ENCODE measurements around the gene TXNDC2. TPM values are rescaled to one million over a fixed set of nuclear protein-coding genes. Genes with fewer than 3 reads are reported as not detected.

TXNDC2 gene
- total and polyA plus RNA-seq, 9 of the 15 experiments (the other 6 are each of a cell fraction or from before 2014, with no cell fraction given) = 1.2 to 4.9 (median 2.3) TPM

- TF ChIP-seq, protein P1, sequence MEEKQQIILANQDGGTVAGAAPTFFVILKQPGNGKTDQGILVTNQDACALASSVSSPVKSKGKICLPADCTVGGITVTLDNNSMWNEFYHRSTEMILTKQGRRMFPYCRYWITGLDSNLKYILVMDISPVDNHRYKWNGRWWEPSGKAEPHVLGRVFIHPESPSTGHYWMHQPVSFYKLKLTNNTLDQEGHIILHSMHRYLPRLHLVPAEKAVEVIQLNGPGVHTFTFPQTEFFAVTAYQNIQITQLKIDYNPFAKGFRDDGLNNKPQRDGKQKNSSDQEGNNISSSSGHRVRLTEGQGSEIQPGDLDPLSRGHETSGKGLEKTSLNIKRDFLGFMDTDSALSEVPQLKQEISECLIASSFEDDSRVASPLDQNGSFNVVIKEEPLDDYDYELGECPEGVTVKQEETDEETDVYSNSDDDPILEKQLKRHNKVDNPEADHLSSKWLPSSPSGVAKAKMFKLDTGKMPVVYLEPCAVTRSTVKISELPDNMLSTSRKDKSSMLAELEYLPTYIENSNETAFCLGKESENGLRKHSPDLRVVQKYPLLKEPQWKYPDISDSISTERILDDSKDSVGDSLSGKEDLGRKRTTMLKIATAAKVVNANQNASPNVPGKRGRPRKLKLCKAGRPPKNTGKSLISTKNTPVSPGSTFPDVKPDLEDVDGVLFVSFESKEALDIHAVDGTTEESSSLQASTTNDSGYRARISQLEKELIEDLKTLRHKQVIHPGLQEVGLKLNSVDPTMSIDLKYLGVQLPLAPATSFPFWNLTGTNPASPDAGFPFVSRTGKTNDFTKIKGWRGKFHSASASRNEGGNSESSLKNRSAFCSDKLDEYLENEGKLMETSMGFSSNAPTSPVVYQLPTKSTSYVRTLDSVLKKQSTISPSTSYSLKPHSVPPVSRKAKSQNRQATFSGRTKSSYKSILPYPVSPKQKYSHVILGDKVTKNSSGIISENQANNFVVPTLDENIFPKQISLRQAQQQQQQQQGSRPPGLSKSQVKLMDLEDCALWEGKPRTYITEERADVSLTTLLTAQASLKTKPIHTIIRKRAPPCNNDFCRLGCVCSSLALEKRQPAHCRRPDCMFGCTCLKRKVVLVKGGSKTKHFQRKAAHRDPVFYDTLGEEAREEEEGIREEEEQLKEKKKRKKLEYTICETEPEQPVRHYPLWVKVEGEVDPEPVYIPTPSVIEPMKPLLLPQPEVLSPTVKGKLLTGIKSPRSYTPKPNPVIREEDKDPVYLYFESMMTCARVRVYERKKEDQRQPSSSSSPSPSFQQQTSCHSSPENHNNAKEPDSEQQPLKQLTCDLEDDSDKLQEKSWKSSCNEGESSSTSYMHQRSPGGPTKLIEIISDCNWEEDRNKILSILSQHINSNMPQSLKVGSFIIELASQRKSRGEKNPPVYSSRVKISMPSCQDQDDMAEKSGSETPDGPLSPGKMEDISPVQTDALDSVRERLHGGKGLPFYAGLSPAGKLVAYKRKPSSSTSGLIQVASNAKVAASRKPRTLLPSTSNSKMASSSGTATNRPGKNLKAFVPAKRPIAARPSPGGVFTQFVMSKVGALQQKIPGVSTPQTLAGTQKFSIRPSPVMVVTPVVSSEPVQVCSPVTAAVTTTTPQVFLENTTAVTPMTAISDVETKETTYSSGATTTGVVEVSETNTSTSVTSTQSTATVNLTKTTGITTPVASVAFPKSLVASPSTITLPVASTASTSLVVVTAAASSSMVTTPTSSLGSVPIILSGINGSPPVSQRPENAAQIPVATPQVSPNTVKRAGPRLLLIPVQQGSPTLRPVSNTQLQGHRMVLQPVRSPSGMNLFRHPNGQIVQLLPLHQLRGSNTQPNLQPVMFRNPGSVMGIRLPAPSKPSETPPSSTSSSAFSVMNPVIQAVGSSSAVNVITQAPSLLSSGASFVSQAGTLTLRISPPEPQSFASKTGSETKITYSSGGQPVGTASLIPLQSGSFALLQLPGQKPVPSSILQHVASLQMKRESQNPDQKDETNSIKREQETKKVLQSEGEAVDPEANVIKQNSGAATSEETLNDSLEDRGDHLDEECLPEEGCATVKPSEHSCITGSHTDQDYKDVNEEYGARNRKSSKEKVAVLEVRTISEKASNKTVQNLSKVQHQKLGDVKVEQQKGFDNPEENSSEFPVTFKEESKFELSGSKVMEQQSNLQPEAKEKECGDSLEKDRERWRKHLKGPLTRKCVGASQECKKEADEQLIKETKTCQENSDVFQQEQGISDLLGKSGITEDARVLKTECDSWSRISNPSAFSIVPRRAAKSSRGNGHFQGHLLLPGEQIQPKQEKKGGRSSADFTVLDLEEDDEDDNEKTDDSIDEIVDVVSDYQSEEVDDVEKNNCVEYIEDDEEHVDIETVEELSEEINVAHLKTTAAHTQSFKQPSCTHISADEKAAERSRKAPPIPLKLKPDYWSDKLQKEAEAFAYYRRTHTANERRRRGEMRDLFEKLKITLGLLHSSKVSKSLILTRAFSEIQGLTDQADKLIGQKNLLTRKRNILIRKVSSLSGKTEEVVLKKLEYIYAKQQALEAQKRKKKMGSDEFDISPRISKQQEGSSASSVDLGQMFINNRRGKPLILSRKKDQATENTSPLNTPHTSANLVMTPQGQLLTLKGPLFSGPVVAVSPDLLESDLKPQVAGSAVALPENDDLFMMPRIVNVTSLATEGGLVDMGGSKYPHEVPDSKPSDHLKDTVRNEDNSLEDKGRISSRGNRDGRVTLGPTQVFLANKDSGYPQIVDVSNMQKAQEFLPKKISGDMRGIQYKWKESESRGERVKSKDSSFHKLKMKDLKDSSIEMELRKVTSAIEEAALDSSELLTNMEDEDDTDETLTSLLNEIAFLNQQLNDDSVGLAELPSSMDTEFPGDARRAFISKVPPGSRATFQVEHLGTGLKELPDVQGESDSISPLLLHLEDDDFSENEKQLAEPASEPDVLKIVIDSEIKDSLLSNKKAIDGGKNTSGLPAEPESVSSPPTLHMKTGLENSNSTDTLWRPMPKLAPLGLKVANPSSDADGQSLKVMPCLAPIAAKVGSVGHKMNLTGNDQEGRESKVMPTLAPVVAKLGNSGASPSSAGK (IDR thresholded peaks at IDR 0.05) = no peak
- TF ChIP-seq TRIM28 (IDR thresholded peaks at IDR 0.05) = 0 out of 2 replicates have a peak, but pooled peaks have one; percentile 19
- no peak for TF ChIP-seq THAP7 (CRISPR knock-in tag; IDR thresholded peaks at IDR 0.05)
- TF ChIP-seq TRIM24 (IDR thresholded peaks at IDR 0.05) = peak; percentile 31 to 69; a peak in 3 of 4 replicates
- no peak for TF ChIP-seq ILF3 (IDR thresholded peaks at IDR 0.05; ENCODE audit: borderline replicate concordance)
- no peak for TF ChIP-seq NBN (IDR thresholded peaks at IDR 0.05; ENCODE audit: low read depth)
- TF ChIP-seq CEBPZ (IDR thresholded peaks at IDR 0.05; ENCODE audit: borderline replicate concordance, low read depth, low read length) = no peak
- peak; percentile 53 for TF ChIP-seq TEAD4 (IDR thresholded peaks at IDR 0.05; ENCODE audit: low read length)
- no peak for TF ChIP-seq TEAD4 (CRISPR knock-in tag; IDR thresholded peaks at IDR 0.05; ENCODE audit: borderline replicate concordance)
- no peak for TF ChIP-seq ZNF324 (CRISPR knock-in tag; IDR thresholded peaks at IDR 0.05)
- TF ChIP-seq SRSF3 (IDR thresholded peaks at IDR 0.05; ENCODE audit: insufficient read depth, low read length) = no peak
- peak; percentile 74 for TF ChIP-seq MECOM (CRISPR knock-in tag; IDR thresholded peaks at IDR 0.05)
- no peak for TF ChIP-seq ZEB2 (IDR thresholded peaks at IDR 0.05)
Measured at GRCh38 chr18:9885170-9886004, at the start of gene TXNDC2 (continued).

All from K562 (cell line).